GM12875 (cell line): ENCODE results near the gene MRPS2.
"Not testable (repeated sequence)": the region's sequence is repeated elsewhere in the genome, so short reads cannot be mapped to it uniquely, and the experiment has no call there.

ENCODE experiments used
- H3K4me3 ChIP-seq: one replicate; pipeline ENCODE4 v1.5.1; 2011; ENCODE audit warnings: low read depth, low read length, control low read depth
- TF ChIP-seq, protein P1 (sequence below): IDR thresholded peaks from 2 replicates; pipeline ENCODE4 v1.5.1; 2011; ENCODE audit warnings: low read depth, mild to moderate bottlenecking, control low read depth, inconsistent platforms, low read length, moderate library complexity, borderline replicate concordance; ENCODE audit not compliant: insufficient read depth

Gene MRPS2

DNA sequence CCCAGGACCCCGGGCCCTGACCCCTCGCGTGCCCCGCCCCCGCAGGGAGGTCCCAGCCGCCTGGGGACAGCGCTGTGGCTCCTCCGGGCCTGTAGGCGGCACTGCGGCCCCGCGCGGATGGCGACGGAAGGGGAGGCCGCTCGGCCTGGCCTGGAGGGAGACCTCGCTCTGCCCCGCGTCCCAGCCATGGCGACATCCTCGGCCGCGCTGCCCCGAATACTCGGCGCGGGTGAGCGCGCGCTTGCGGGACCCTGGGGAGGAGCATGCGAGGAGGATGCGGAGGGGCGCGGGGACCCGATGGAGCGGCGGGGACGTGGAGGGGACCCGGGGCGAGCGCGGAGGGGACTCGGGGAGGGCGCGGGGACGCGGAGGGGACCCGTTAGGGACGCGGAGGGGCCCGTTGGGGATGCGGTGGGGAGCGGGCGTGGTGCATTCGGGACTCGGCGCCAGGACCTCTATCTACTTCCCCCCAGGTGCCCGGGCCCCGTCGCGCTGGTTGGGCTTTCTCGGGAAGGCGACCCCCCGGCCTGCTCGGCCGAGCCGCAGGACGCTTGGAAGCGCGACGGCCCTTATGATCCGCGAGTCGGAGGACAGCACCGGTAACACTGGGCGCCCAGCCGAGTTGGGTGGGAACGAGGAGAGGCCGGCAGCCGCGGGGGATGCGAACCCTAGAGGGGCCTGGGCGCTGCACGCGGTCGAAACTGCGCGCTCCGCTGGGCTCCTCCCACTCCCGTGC is at the start of gene MRPS2:
TSS of gene MRPS2 (plus strand) at position 158 of the 736 bp plus-strand sequence. CDS start at position 187, 29 bp downstream.
- TF ChIP-seq, protein P1, sequence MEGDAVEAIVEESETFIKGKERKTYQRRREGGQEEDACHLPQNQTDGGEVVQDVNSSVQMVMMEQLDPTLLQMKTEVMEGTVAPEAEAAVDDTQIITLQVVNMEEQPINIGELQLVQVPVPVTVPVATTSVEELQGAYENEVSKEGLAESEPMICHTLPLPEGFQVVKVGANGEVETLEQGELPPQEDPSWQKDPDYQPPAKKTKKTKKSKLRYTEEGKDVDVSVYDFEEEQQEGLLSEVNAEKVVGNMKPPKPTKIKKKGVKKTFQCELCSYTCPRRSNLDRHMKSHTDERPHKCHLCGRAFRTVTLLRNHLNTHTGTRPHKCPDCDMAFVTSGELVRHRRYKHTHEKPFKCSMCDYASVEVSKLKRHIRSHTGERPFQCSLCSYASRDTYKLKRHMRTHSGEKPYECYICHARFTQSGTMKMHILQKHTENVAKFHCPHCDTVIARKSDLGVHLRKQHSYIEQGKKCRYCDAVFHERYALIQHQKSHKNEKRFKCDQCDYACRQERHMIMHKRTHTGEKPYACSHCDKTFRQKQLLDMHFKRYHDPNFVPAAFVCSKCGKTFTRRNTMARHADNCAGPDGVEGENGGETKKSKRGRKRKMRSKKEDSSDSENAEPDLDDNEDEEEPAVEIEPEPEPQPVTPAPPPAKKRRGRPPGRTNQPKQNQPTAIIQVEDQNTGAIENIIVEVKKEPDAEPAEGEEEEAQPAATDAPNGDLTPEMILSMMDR = peak; percentile 96
- peak within 1 kb of the TSS; percentile 96 for H3K4me3 ChIP-seq

DNA sequence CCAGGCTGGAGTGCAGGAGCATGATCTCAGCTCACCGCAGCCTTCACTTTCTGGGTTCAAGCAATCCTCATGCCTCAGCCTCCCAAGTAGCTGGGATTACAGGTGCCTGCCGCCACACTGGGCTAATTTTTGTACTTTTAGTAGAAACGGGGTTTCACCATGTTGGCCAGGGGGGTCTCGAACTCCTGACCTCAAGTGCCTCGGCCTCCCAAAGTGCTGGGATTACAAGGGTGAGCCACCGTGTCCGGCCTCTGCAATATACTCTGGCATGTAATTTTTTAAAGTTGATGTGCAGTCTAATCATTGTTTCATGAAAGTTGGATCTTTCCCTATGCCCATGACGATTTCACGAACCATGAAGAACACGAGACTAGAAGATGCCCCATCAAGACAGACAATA is 49.5 kb upstream of the MRPS2 start:
- no peak overlapping the region for H3K4me3 ChIP-seq
- TF ChIP-seq, protein P1 = no peak

DNA sequence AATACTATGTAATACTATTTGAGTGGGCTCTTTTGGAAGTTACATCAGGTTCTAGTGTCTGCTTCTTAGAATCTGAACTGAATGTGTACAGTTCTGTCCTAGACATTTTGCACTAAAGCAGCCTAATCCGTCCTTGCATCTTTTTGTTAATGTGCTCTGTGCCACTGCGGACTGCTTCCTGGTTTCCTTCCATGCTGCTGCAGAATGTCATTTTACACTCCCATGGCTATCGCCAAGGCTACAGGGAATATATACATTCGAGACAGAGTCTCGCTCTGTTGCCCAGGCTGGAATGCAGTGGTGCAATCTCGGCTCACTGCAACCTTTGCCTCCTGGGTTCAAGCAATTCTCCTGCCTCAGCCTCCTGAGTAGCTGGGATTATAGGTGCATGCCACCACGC is 48.6 kb upstream of the MRPS2 start:
- H3K4me3 ChIP-seq = not testable (repeated sequence)

DNA sequence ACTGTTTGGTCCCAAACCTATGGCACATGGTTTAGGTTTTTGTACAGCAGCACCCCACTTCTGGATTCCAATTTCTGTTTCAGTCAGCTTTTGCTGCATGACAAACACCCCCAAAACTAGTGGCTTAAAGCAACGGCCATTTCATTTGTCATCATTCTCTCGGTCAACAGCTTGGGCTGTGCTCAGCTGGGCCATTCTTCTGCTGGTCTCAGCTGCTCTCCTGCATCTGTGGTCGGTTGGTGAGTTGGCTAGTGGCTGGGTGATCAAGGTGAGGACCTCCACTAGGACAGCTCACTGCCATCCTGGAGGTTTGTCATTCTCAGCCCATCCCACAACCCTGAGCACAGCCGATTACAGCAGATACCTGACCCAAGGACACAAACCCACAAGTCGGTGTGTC is 45.7 kb upstream of the MRPS2 start:
- no peak overlapping the region for H3K4me3 ChIP-seq
- TF ChIP-seq, protein P1 = no peak

DNA sequence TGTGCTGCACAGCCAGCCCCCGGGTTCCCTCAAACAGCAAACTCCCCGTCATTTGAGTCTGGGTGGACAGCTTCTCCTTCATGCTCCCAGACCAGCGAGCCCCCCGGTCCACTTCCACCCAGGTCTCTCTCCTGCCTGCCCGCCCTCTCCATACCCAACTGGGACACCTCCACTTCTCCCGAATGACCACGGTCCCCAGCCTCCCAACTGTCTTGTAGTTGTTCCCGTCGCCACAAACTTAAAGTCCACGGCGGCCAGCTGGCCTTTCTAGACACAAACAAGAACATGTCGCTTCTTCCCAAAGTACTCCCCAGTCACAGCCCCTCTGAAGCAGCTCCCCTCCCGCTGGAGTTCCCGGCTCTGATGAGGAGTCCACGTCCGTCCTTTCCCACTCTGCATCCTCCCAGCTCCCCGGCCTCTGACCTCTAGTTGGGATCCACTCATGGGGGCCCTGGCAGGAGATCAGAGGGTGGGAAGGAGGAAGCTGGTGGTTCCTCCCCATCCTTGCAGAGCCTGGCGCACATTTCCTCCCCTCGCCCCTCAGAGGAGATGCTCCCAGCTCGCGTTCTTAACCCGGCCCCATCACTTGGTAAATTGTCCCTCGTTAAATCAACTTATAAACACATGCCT is 45.0 kb upstream of the MRPS2 start:
- H3K4me3 ChIP-seq = no peak overlapping the region
- TF ChIP-seq, protein P1 = no peak

DNA sequence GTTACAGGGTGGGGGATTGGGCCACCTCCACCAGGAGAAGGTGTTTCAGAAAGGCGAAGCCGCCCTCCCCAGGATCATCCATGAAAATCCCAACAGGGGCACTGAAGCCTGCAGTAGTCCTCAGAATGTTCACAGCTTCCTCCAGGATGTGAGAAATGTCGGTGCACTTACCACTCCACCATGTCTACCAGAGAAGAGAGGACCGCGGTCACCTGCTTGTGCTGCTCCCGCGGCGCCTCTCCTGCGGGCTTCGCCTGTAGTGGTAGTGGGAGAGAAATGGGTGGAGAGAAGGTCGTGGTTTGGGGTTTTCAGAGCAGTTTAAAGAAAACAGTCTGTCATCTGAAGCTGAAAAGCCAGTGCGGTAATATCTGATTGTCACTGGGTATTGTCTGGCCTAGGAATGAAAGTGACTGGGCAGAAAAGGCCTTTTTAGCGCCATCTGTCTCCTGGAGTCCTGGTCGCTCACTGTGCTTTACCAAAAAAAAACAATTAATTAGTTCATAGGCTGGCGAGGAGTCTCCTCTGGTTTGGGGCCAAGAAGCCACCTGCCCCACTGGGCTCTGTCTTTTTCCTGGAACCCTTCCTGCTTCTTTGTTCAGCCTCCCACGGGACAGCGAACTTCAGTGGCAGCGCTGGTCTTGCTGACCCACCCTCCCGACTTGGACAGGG is 43.9 kb upstream of the MRPS2 start:
- H3K4me3 ChIP-seq = no peak overlapping the region
- TF ChIP-seq, protein P1 = no peak

DNA sequence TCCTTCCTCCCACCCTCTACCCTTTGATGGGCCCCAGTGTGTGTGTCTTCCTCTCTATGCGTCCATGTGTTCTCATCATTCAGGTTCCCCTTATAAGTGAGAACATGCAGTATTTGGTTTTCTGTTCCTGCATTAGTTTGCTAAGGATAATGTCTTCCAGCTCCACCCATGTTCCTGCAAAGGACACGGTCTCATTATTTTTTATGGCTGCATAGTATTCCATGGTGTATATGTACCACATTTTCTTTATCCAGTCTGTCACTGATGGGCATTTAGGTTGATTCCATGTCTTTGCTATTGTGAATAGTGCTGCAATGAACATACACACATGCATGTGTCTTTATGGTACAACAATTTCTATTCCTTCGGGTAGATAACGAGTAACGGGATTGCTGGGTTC is 42.0 kb upstream of the MRPS2 start:
- not testable (repeated sequence) for H3K4me3 ChIP-seq

DNA sequence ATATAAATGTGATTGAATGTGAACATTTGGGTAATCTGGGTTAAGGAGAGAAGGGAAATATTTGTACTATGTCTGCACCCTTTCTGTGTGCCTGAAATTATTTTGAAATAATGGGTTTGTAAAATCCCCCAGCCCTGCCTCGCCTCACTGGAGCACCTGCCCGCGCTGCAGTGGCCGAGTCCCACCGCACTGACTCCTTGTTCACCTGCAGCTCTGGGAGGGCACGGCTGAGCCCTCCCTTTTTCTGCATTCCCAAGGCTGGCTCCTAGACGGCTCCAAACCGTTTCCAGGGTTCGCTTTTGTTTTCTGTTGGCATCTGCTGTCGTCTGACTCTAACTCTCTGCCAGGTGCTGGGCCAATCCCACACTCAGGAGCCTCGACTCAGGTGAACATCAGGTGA is 38.5 kb upstream of the MRPS2 start:
- TF ChIP-seq, protein P1 = no peak
- H3K4me3 ChIP-seq = no peak overlapping the region
